Measurements from ENCODE around the gene SYT7. TPM values are rescaled to one million over a fixed set of nuclear protein-coding genes. Genes with fewer than 3 reads are reported as not detected.

Gene SYT7
- total and polyA plus RNA-seq, 4 donors: 1.7 to 10.6 (median 3.8) TPM

DNA sequence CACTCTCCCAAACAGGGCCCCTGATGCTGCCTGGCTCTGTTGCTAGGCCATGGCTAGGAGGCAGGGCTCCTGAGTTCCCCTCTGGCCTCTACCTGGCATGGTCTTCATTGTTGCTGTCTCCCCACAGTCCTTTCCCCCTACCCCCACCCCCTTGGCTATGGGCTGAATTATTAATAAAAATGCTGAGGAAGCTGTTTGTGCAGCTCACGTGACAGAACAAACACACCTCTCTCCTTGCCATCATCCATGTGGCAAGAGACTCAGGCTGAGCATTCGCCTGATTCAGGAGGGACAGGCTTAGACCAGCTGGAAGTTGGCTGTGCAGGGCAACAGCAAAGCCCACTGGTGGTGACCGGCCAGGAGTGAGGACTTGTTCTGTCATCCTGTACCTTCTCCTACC, 4.2 kb upstream of the SYT7 start:
- Histone ChIP-seq H3K4me1 (ENCODE audit: control insufficient read depth in 5 of 5, insufficient read depth in 5 of 5, low read length in 5 of 5) (peaks cover 0 to 24% (median 17%) of the 10 kb centered on the region in 5 donors), H3K27ac (ENCODE audit: low read depth in 1 of 2, low read length in 1 of 2) (no peak overlapping the region), H3K9me3 (ENCODE audit: control insufficient read depth in 4 of 4, insufficient read depth in 3 of 4, low read length in 3 of 4) (no peaks in the 10 kb centered on the region), H3K36me3 (ENCODE audit: control insufficient read depth in 4 of 4, insufficient read depth in 4 of 4, low read length in 4 of 4) (no peaks in the 10 kb centered on the region), H3K27me3 (ENCODE audit: control insufficient read depth in 3 of 3, insufficient read depth in 3 of 3, low read length in 2 of 3) (peaks cover 0 to 8% (median 5%) of the 10 kb centered on the region in 3 donors), H3K9ac (ENCODE audit: insufficient read depth in 1 of 2, low read length in 2 of 2) (no peak overlapping the region), H3K4me3 (no peak overlapping the region)
- ATAC-seq (ENCODE audit: insufficient read depth, low FRiP score) (no peak), DNase-seq (peak in 1 of 3 donors; percentile 20)
- TF ChIP-seq, protein P1, sequence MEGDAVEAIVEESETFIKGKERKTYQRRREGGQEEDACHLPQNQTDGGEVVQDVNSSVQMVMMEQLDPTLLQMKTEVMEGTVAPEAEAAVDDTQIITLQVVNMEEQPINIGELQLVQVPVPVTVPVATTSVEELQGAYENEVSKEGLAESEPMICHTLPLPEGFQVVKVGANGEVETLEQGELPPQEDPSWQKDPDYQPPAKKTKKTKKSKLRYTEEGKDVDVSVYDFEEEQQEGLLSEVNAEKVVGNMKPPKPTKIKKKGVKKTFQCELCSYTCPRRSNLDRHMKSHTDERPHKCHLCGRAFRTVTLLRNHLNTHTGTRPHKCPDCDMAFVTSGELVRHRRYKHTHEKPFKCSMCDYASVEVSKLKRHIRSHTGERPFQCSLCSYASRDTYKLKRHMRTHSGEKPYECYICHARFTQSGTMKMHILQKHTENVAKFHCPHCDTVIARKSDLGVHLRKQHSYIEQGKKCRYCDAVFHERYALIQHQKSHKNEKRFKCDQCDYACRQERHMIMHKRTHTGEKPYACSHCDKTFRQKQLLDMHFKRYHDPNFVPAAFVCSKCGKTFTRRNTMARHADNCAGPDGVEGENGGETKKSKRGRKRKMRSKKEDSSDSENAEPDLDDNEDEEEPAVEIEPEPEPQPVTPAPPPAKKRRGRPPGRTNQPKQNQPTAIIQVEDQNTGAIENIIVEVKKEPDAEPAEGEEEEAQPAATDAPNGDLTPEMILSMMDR (IDR thresholded peaks at IDR 0.05; ENCODE audit: control extremely low read depth, extremely low read depth): no peak
- WGBS, 2 donors: 75 to 78% methylated on average over 3 of the region's 3 CpGs

DNA sequence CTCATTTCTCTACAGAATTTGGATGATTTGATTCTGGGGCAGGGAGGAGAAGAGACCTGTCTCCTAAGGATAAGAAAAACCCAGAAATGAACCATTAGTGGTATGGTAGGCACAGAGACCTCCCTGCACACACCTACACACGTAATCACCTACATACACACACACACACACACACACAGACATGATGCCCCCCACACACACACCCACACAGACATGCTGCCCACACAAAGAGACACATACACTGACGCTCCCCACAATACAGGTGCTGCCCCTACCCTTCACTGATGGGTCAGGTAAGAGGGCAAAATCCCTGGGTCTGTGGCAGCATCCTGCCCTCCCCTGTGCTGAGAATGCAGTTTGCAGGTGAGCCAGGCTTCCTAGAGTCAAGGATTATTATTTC, 1.1 kb upstream of the SYT7 start:
- Histone ChIP-seq H3K36me3 (ENCODE audit: control insufficient read depth in 4 of 4, insufficient read depth in 4 of 4, low read length in 4 of 4) (no peaks in the 10 kb centered on the region), H3K27ac (ENCODE audit: low read depth in 1 of 2, low read length in 1 of 2) (no peak overlapping the region), H3K4me1 (ENCODE audit: control insufficient read depth in 5 of 5, insufficient read depth in 5 of 5, low read length in 5 of 5) (peaks cover 0 to 12% (median 5%) of the 10 kb centered on the region in 5 donors), H3K27me3 (ENCODE audit: control insufficient read depth in 3 of 3, insufficient read depth in 3 of 3, low read length in 2 of 3) (peaks cover 0 to 18% (median 15%) of the 10 kb centered on the region in 3 donors), H3K4me3 (no peak overlapping the region), H3K9ac (ENCODE audit: insufficient read depth in 1 of 2, low read length in 2 of 2) (no peak overlapping the region), H3K9me3 (ENCODE audit: control insufficient read depth in 4 of 4, insufficient read depth in 3 of 4, low read length in 3 of 4) (no peaks in the 10 kb centered on the region)
- WGBS, 2 donors: 56 to 60% methylated on average over 2 of the region's 2 CpGs
- TF ChIP-seq, protein P1 (IDR thresholded peaks at IDR 0.05; ENCODE audit: control extremely low read depth, extremely low read depth): no peak
- no peak for ATAC-seq (ENCODE audit: insufficient read depth, low FRiP score)
- DNase-seq: no peak

DNA sequence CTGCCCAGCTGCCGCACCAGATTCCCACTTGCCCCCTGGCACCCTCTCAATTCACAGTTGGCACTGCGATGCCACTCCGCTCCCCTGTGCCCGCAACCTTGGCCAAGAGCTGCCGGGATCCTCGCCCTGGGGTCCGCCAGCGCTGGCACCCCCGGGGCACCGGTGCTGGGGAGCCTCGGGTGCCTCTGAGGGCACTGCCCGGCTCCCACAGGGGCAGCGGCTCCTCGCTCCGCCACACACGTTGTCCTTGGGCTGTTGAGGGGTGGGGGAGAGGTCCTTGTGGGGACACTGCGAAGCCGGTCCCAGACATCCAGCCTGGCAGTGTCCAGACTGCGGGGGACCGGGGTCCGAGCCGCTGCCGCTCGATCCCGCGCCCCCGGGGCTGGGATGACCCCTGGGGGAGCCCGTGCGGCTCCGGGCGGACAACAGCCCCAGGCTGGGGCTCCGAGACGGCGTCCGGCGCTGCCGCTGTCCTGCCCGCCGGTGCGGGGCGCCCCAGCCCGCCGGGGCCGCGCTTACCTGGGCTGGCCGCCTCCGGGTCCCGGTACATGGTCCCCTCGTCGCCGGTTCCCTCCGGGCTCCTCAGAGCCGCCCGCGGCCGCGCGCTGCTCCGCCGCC, 496 bp downstream of the SYT7 start:
- H3K36me3 ChIP-seq (ENCODE audit: control insufficient read depth in 4 of 4, insufficient read depth in 4 of 4, low read length in 4 of 4): no peaks in the 10 kb centered on the region
- H3K4me3 ChIP-seq: peak overlapping the region; percentile 26
- peaks cover 0 to 18% (median 15%) of the 10 kb centered on the region in 3 donors for H3K27me3 ChIP-seq (ENCODE audit: control insufficient read depth in 3 of 3, insufficient read depth in 3 of 3, low read length in 2 of 3)
- H3K9ac ChIP-seq (ENCODE audit: insufficient read depth in 1 of 2, low read length in 2 of 2): no peak overlapping the region
- DNase-seq: peak in 1 of 3 donors; percentile 22
- no peak for ATAC-seq (ENCODE audit: insufficient read depth, low FRiP score)
- peaks cover 0 to 12% (median 4%) of the 10 kb centered on the region in 5 donors for H3K4me1 ChIP-seq (ENCODE audit: control insufficient read depth in 5 of 5, insufficient read depth in 5 of 5, low read length in 5 of 5)
- TF ChIP-seq, protein P1 (IDR thresholded peaks at IDR 0.05; ENCODE audit: control extremely low read depth, extremely low read depth): no peak
- 2% methylated on average over 55 to 60 of the region's 60 CpGs for WGBS, 2 donors
- H3K9me3 ChIP-seq (ENCODE audit: control insufficient read depth in 4 of 4, insufficient read depth in 3 of 4, low read length in 3 of 4): no peaks in the 10 kb centered on the region
- no peak overlapping the region for H3K27ac ChIP-seq (ENCODE audit: low read depth in 1 of 2, low read length in 1 of 2)
